MM.1S (cell line): Measurements from ENCODE around the gene MAPRE3.

Experiments
- DNase-seq: peaks from one replicate; pipeline ENCODE4 v3.0.0-alpha.2; 2015
- H2AFZ ChIP-seq: fragments of 300-600 bp; sonication (generic); 2 replicates; pipeline ENCODE4 v1.6.0; 2016; ENCODE audit warnings: antibody characterized with exemption, low read length
- H3F3A ChIP-seq: fragments of 300-600 bp; sonication (generic); 2 replicates; pipeline ENCODE4 v1.6.1; 2016; ENCODE audit warnings: mild to moderate bottlenecking, antibody characterized with exemption, low read length, moderate library complexity, mixed read lengths; ENCODE audit not compliant: insufficient read depth
- H3K27ac ChIP-seq: fragments of 300-600 bp; sonication (generic); 2 replicates; pipeline ENCODE4 v1.5.1; 2016; ENCODE audit warnings: mild to moderate bottlenecking, low read length
- H3K27me3 ChIP-seq: fragments of 300-600 bp; sonication (generic); replicated peaks from 2 replicates; pipeline ENCODE4 v1.6.0; 2016; ENCODE audit warnings: low read length; ENCODE audit not compliant: insufficient read depth
- H3K36me3 ChIP-seq: fragments of 300-600 bp; sonication (generic); replicated peaks from 2 replicates; pipeline ENCODE4 v1.6.1; 2016; ENCODE audit warnings: mild to moderate bottlenecking, low read length, mixed read lengths; ENCODE audit not compliant: insufficient read depth
- H3K4me1 ChIP-seq: fragments of 300-600 bp; sonication (generic); 2 replicates; pipeline ENCODE4 v1.6.1; 2016; ENCODE audit warnings: low read length, mixed read lengths
- H3K4me2 ChIP-seq: fragments of 300-600 bp; sonication (generic); 2 replicates; pipeline ENCODE4 v1.6.0; 2016; ENCODE audit warnings: low read depth, low read length
- H3K4me3 ChIP-seq: fragments of 300-600 bp; sonication (generic); 2 replicates; pipeline ENCODE4 v1.5.1; 2016; ENCODE audit warnings: low read length, mixed read lengths
- H3K79me2 ChIP-seq: fragments of 300-600 bp; sonication (generic); 2 replicates; pipeline ENCODE4 v1.6.1; 2016; ENCODE audit warnings: mixed run types, low read length, mixed read lengths
- H3K9ac ChIP-seq: fragments of 300-600 bp; sonication (generic); 2 replicates; pipeline ENCODE4 v1.6.1; 2016; ENCODE audit warnings: low read length, mixed read lengths
- H3K9me2 ChIP-seq: fragments of 300-600 bp; sonication (generic); replicated peaks from 2 replicates; pipeline ENCODE4 v1.6.1; 2016; ENCODE audit warnings: mild to moderate bottlenecking, low read length, mixed read lengths; ENCODE audit not compliant: insufficient read depth
- H3K9me3 ChIP-seq: fragments of 300-600 bp; sonication (generic); replicated peaks from 2 replicates; pipeline ENCODE4 v1.6.1; 2016; ENCODE audit warnings: mild to moderate bottlenecking, low read length, mixed read lengths; ENCODE audit not compliant: insufficient read depth
- H4K20me1 ChIP-seq: fragments of 300-600 bp; sonication (generic); 2 replicates; pipeline ENCODE4 v1.6.1; 2016; ENCODE audit warnings: mild to moderate bottlenecking, low read length, moderate library complexity, mixed read lengths; ENCODE audit not compliant: insufficient read depth
- CTCF ChIP-seq: fragments of 300-600 bp; sonication (generic); IDR thresholded peaks from 2 replicates; pipeline ENCODE4 v1.5.1; 2016; ENCODE audit warnings: antibody characterized with exemption, low read length, mixed read lengths
- EZH2 ChIP-seq: fragments of 300-600 bp; sonication (generic); optimal IDR thresholded peaks from 2 replicates; pipeline ENCODE3; 2017; ENCODE audit warnings: low read depth, mild to moderate bottlenecking, antibody characterized with exemption, low read length, mixed read lengths
- EZH2phosphoT487 ChIP-seq: fragments of 300-600 bp; sonication (generic); IDR thresholded peaks from 2 replicates; pipeline ENCODE4 v1.6.1; 2018; ENCODE audit warnings: antibody characterized with exemption, low read length

MAPRE3 gene

GRCh38 chr2:26975102-26975501, 4.7 kb downstream of the MAPRE3 start:
- Histone ChIP-seq H3K79me2 (no peaks in the 10 kb centered on the region), H2AFZ (no peak overlapping the region), H3K9me3 (no peaks in the 10 kb centered on the region), H4K20me1 (no peaks in the 10 kb centered on the region), H3K27ac (no peak overlapping the region), H3K9me2 (no peaks in the 10 kb centered on the region), H3K9ac (no peak overlapping the region), H3K4me2 (no peak overlapping the region), H3K36me3 (no peaks in the 10 kb centered on the region), H3K4me1 (no peaks in the 10 kb centered on the region), H3K4me3 (no peak overlapping the region), H3F3A (no peaks in the 10 kb centered on the region), H3K27me3 (no peaks in the 10 kb centered on the region)
- no peak for DNase-seq
- TF ChIP-seq EZH2 (no peak), EZH2phosphoT487 (no peak), CTCF (no peak)

- Histone ChIP-seq H3K4me3 (no peak overlapping the region), H3K79me2 (no peaks in the 10 kb centered on the region), H4K20me1 (no peaks in the 10 kb centered on the region), H3K4me2 (no peak overlapping the region), H3K9me2 (no peaks in the 10 kb centered on the region), H3K9me3 (no peaks in the 10 kb centered on the region), H3K9ac (no peak overlapping the region), H3K27ac (no peak overlapping the region), H3K36me3 (no peaks in the 10 kb centered on the region), H3F3A (no peaks in the 10 kb centered on the region), H2AFZ (no peak overlapping the region), H3K27me3 (no peaks in the 10 kb centered on the region), H3K4me1 (no peaks in the 10 kb centered on the region)
- TF ChIP-seq EZH2phosphoT487 (no peak), CTCF (no peak)
- no peak for DNase-seq
Observed at GRCh38 chr2:26975656-26976055, 5.2 kb downstream of the MAPRE3 start.

- H3K4me1 ChIP-seq = no peaks in the 10 kb centered on the region
- TF ChIP-seq EZH2 = no peak
- no peak for TF ChIP-seq EZH2phosphoT487
- TF ChIP-seq CTCF = no peak
- H3K27ac ChIP-seq = no peak overlapping the region
- no peak overlapping the region for H3K9ac ChIP-seq
- no peaks in the 10 kb centered on the region for H4K20me1 ChIP-seq
- no peak overlapping the region for H3K4me3 ChIP-seq
- H3K9me3 ChIP-seq = no peaks in the 10 kb centered on the region
- no peak overlapping the region for H3K4me2 ChIP-seq
- H3K79me2 ChIP-seq = no peaks in the 10 kb centered on the region
- H3F3A ChIP-seq = no peaks in the 10 kb centered on the region
- H3K27me3 ChIP-seq = no peaks in the 10 kb centered on the region
- DNase-seq = no peak
- H3K9me2 ChIP-seq = no peaks in the 10 kb centered on the region
- H2AFZ ChIP-seq = no peak overlapping the region
- H3K36me3 ChIP-seq = no peaks in the 10 kb centered on the region
Observed at GRCh38 chr2:26976237-26976636, 5.8 kb downstream of the MAPRE3 start.
